Activated naive CD4-positive, alpha-beta T cell treated with anti-CD3 and anti-CD28 coated beads, Interleukin-2, amount 50 U/mL, for 72 hours (primary cell): ENCODE measurements around the gene METTL13. TPM values are rescaled to one million over a fixed set of nuclear protein-coding genes. Genes with fewer than 3 reads are reported as not detected.

ENCODE experiments used
- ATAC-seq, 2 donors: fragments of 150-1000 bp; cut with Tn5 transposase; 2 replicates each; pipeline ENCODE4 v1.10.0; 2021; ENCODE audit warnings: mild to moderate bottlenecking in 2 of 2, moderate library complexity in 2 of 2
- DNase-seq, 2 donors: peaks; one replicate each; pipeline ENCODE4 v3.0.0; 2021 to 2022; ENCODE audit warnings: low spot score in 2 of 2
- H3K27ac Mint-ChIP-seq, 2 donors: one replicate each; pipeline ENCODE4 v1.8.0; 2022; ENCODE audit warnings: mild to moderate bottlenecking in 2 of 2, mixed read lengths in 2 of 2
- H3K36me3 Mint-ChIP-seq, 2 donors: one replicate each; pipeline ENCODE4 v1.8.0; 2022; ENCODE audit warnings: mixed read lengths in 2 of 2
- H3K9me3 Mint-ChIP-seq, 2 donors: one replicate each; pipeline ENCODE4 v1.8.0; 2022; ENCODE audit warnings: mixed read lengths in 2 of 2
- total RNA-seq, 2 donors: library from RNA; stranded (reverse); gene quantifications; one replicate each; pipeline ENCODE4 v1.2.3, GENCODE V29; 2022

Gene METTL13, protein sequence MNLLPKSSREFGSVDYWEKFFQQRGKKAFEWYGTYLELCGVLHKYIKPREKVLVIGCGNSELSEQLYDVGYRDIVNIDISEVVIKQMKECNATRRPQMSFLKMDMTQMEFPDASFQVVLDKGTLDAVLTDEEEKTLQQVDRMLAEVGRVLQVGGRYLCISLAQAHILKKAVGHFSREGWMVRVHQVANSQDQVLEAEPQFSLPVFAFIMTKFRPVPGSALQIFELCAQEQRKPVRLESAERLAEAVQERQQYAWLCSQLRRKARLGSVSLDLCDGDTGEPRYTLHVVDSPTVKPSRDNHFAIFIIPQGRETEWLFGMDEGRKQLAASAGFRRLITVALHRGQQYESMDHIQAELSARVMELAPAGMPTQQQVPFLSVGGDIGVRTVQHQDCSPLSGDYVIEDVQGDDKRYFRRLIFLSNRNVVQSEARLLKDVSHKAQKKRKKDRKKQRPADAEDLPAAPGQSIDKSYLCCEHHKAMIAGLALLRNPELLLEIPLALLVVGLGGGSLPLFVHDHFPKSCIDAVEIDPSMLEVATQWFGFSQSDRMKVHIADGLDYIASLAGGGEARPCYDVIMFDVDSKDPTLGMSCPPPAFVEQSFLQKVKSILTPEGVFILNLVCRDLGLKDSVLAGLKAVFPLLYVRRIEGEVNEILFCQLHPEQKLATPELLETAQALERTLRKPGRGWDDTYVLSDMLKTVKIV
- 10 to 100 TPM; 53.0 to 57.4 TPM for total RNA-seq

GRCh38 chr1:171781176-171781875 is at the start of gene METTL13:
Gene METTL13 (plus strand): TSS chr1:171781660. CDS start chr1:171781968, 308 bp downstream.
- ATAC-seq (peak; percentile 98), DNase-seq (peak; percentile 95 to 99)
- H3K27ac Mint-ChIP-seq: peak within 1 kb of the TSS; percentile 93 to 100
- no peaks in the 10 kb centered on the region for H3K9me3 Mint-ChIP-seq
- H3K36me3 Mint-ChIP-seq: peaks cover 35 to 44% of the 10 kb centered on the region in 2 donors

DNA sequence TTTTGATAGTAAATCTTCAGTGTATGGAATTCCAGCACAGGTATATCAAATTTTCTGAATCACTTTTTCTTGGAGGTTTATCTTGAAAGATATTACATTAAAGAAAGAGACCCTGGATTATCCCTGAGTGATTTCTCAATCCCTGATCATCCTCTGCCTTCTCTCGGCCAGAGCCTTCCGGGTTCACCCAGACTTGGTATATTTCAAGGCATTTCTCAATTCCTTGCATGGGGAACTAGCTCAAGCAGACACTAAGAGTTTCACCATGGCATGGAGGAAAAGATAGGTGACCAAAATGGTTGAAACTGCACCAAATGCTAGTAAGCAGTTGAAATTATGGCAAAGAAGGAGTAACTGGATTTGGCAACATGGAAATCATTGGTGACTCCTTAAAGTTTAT is 45.3 kb upstream of the METTL13 start:
- no peak overlapping the region for H3K27ac Mint-ChIP-seq
- H3K9me3 Mint-ChIP-seq: no peaks in the 10 kb centered on the region
- ATAC-seq (no peak), DNase-seq (no peak)
- H3K36me3 Mint-ChIP-seq: peaks cover 5 to 17% of the 10 kb centered on the region in 2 donors

GRCh38 chr1:171738911-171739310 is 42.5 kb upstream of the METTL13 start:
- Mint-ChIP-seq H3K36me3 (peaks cover 23 to 27% of the 10 kb centered on the region in 2 donors), H3K9me3 (no peaks in the 10 kb centered on the region), H3K27ac (peak overlapping the region in 1 of 2 donors; percentile 44)
- DNase-seq: no peak
- ATAC-seq: no peak

GRCh38 chr1:171739656-171740055 is 41.8 kb upstream of the METTL13 start:
- ATAC-seq: no peak
- Mint-ChIP-seq H3K27ac (peak overlapping the region; percentile 44 to 55), H3K36me3 (peaks cover 23 to 27% of the 10 kb centered on the region in 2 donors)

GRCh38 chr1:171740356-171740863 is 41.0 kb upstream of the METTL13 start:
- peak overlapping the region in 1 of 2 donors; percentile 44 for H3K27ac Mint-ChIP-seq
- DNase-seq: no peak
- H3K36me3 Mint-ChIP-seq: peaks cover 23% of the 10 kb centered on the region in 2 donors
- ATAC-seq: no peak
- H3K9me3 Mint-ChIP-seq: no peaks in the 10 kb centered on the region

More at GRCh38 chr1:171739656-171740055, 41.8 kb upstream of the METTL13 start:
- no peaks in the 10 kb centered on the region for H3K9me3 Mint-ChIP-seq
- no peak for DNase-seq

- H3K9me3 Mint-ChIP-seq: no peaks in the 10 kb centered on the region
- peak overlapping the region; percentile 96 to 99 for H3K27ac Mint-ChIP-seq
- peaks cover 20 to 23% of the 10 kb centered on the region in 2 donors for H3K36me3 Mint-ChIP-seq
- peak; percentile 30 for ATAC-seq
- peak in 1 of 2 donors; percentile 31 for DNase-seq
Measured at GRCh38 chr1:171740987-171741871, 40.2 kb upstream of the METTL13 start.

DNA sequence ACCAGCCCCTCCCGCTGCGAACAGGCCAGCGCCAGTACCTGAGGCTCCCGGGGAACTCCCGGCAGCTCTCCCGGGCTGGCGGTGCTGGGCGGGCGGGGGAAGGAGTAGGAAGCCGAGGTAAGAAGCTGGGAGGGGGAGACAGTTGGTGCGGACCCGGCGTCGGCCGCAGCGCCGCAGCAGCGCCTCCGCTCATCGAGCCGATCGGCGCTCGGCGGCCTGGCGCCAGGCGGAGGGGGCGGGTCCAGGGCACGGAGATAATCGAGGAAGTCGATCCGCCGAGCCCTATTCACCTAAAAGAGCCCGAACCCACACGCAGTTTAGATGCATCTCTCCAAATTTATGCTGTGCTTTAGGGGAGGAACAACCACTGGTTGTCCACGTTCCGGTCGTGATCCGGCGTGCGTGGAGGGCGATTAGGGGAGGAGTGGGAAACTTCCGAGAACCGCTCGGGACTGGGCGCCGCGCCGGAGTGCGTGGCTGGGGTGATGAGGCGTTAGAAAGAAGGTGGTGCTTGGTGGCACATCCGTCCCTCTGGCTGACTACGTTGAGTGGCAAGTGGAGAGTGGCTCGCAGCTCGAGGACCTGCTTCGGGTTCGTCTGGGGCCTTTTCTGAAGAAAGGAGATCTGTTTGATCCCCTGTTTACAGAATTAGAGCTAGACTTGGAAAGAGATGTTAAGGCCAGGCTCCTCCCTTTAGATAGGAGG is 39.4 kb upstream of the METTL13 start, which contains the start of gene VAMP4:
TSS of gene VAMP4 (minus strand) at position 194 of the 705 bp plus-strand sequence. CDS start 3,651 bp downstream, outside the sequence.
- Mint-ChIP-seq H3K36me3 (peaks cover 12 to 18% of the 10 kb centered on the region in 2 donors), H3K9me3 (no peaks in the 10 kb centered on the region), H3K27ac (peak within 1 kb of the TSS; percentile 98 to 99)
- ATAC-seq (peak; percentile 88 to 92), DNase-seq (peak; percentile 80 to 87)

- Mint-ChIP-seq H3K27ac (peak overlapping the region; percentile 98 to 99), H3K9me3 (no peaks in the 10 kb centered on the region), H3K36me3 (peaks cover 10 to 18% of the 10 kb centered on the region in 2 donors)
- DNase-seq (no peak), ATAC-seq (no peak)
Measured at GRCh38 chr1:171742577-171742922, 38.9 kb upstream of the METTL13 start.

GRCh38 chr1:171743081-171743870 is 38.2 kb upstream of the METTL13 start:
- ATAC-seq (peak; percentile 32 to 46), DNase-seq (no peak)
- Mint-ChIP-seq H3K27ac (peak overlapping the region; percentile 98 to 99), H3K9me3 (no peaks in the 10 kb centered on the region), H3K36me3 (peaks cover 10 to 18% of the 10 kb centered on the region in 2 donors)

- no peak overlapping the region for H3K27ac Mint-ChIP-seq
- DNase-seq: no peak
- no peaks in the 10 kb centered on the region for H3K9me3 Mint-ChIP-seq
- peaks cover 10 to 18% of the 10 kb centered on the region in 2 donors for H3K36me3 Mint-ChIP-seq
- ATAC-seq: no peak
Measured at GRCh38 chr1:171744986-171745385, 36.5 kb upstream of the METTL13 start.

DNA sequence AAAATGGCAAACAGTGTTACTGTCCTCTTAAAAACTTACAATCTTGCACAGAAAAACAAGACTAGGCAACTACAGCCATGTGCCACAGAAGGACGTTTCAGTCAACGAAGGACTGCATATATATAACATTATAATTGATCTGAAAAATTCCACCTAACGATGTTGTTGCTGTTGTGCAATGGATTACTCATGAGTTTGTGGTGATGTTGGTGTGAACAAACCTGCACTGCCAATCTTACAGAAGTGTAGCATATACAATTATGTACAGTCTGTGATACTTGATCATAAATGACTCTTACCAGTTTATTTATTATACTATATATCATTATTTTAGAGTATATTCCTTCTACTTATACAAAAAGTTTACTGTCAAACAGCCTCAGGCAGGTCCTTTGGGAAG is 32.8 kb upstream of the METTL13 start:
- no peak for ATAC-seq
- H3K36me3 Mint-ChIP-seq: no peaks in the 10 kb centered on the region
- H3K9me3 Mint-ChIP-seq: no peaks in the 10 kb centered on the region
- no peak for DNase-seq
- no peak overlapping the region for H3K27ac Mint-ChIP-seq

- ATAC-seq (no peak), DNase-seq (no peak)
- Mint-ChIP-seq H3K36me3 (no peaks in the 10 kb centered on the region), H3K27ac (no peak overlapping the region), H3K9me3 (no peaks in the 10 kb centered on the region)
Measured at GRCh38 chr1:171751221-171751620, 30.2 kb upstream of the METTL13 start.

DNA sequence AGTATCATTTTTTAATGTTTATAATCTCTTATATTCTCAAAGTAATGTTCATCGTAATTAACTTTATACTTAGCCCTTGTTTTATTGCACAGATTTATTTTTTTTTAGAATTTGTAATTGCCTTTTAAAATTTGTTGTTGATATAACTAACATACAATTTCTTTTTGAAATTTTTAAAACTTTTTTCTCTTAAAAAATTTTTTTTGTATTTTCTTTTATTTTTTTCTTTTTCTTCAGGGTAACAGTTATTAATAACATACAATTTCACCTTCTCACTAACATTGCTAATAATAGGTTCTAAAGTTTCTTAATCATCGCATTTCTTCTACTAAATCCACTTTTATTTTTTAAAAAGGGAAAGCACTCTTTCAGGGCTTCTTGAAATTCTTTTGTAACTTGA is 28.3 kb upstream of the METTL13 start:
- H3K27ac Mint-ChIP-seq: no peak overlapping the region
- DNase-seq (no peak), ATAC-seq (no peak)
- H3K36me3 Mint-ChIP-seq: no peaks in the 10 kb centered on the region
- H3K9me3 Mint-ChIP-seq: no peaks in the 10 kb centered on the region

- ATAC-seq: no peak
- Mint-ChIP-seq H3K27ac (no peak overlapping the region), H3K36me3 (no peaks in the 10 kb centered on the region), H3K9me3 (no peaks in the 10 kb centered on the region)
- no peak for DNase-seq
Measured at GRCh38 chr1:171753685-171754352, 27.6 kb upstream of the METTL13 start.
